22Rv1 (cell line): ENCODE measurements around the gene SLC1A2.

Experiments used
- ZFX ChIP-seq: fragments of 450-650 bp; IDR thresholded peaks from 2 replicates; pipeline ENCODE4 v1.6.1; 2017; ENCODE audit warnings: antibody characterized with exemption, borderline replicate concordance
- TF ChIP-seq, protein P1 (sequence below): fragments of 450-650 bp; IDR thresholded peaks from 2 replicates; pipeline ENCODE4 v1.5.1; 2017; ENCODE audit warnings: mild to moderate bottlenecking

DNA sequence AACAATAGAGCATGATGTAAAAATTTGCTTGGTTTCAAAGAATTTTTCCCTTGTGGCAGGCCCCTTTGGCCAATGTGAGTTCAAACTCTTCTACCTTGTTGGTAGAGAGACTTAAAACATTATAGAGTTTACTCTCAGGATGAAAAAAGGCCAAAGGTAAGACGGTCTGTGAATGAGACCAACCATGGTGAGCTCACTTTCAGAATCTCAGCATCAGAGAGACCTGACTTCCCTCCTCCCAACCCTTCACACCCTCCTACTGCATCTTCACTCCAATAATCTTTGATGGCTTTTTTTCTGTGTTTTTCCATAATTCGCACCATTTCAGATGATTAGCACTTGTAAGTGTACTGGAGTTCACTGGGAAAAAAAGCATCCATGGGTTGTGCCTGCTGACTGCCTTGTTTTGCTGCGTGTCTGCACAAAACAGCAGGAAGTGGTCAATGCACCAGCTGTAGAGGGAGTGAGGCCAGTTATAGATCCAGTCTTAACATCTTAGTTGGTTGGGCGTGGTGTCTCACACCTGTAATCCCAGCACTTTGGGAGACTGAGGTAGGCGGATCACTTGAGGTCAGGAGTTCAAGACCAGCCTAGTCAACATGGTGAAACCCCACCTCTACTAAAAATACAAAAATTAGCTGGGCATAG is 64.1 kb downstream of the SLC1A2 start:
- TF ChIP-seq, protein P1, sequence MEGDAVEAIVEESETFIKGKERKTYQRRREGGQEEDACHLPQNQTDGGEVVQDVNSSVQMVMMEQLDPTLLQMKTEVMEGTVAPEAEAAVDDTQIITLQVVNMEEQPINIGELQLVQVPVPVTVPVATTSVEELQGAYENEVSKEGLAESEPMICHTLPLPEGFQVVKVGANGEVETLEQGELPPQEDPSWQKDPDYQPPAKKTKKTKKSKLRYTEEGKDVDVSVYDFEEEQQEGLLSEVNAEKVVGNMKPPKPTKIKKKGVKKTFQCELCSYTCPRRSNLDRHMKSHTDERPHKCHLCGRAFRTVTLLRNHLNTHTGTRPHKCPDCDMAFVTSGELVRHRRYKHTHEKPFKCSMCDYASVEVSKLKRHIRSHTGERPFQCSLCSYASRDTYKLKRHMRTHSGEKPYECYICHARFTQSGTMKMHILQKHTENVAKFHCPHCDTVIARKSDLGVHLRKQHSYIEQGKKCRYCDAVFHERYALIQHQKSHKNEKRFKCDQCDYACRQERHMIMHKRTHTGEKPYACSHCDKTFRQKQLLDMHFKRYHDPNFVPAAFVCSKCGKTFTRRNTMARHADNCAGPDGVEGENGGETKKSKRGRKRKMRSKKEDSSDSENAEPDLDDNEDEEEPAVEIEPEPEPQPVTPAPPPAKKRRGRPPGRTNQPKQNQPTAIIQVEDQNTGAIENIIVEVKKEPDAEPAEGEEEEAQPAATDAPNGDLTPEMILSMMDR, result no peak
- no peak for TF ChIP-seq ZFX
